Measurements from ENCODE around the gene EYA2.
"Not testable (repeated sequence)": the region's sequence is repeated elsewhere in the genome, so short reads cannot be mapped to it uniquely, and the experiment has no call there.

EYA2 gene

GRCh38 chr20:46915575-46916257, 21.1 kb downstream of the EYA2 start:
- FAIRE-seq, result no peak
- TF ChIP-seq CTCF (IDR thresholded peaks at IDR 0.05; ENCODE audit: insufficient read depth, missing control alignments), result no peak
- no peak for DNase-seq (ENCODE audit: insufficient read length, low spot score)

DNA sequence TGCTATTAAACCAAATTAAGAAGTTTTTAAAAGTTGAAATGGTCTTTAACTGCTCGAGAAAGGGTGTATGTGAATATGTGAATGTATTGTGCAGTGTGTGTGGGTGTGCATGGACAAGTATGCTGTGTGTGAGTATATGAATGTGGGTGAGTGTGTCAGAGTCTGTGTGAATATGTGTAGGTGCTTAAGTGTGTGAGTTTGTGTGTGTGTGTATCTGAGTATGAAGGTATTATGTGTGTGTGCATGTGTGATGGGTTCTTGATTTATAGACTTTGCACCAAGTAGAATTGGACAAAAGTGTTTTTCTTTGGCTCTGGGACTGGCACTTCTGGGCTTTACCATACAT, 21.6 kb downstream of the EYA2 start:
- DNase-seq (ENCODE audit: insufficient read length, low spot score) (no peak), FAIRE-seq (no peak)
- TF ChIP-seq CTCF (IDR thresholded peaks at IDR 0.05; ENCODE audit: insufficient read depth, missing control alignments), result no peak

DNA sequence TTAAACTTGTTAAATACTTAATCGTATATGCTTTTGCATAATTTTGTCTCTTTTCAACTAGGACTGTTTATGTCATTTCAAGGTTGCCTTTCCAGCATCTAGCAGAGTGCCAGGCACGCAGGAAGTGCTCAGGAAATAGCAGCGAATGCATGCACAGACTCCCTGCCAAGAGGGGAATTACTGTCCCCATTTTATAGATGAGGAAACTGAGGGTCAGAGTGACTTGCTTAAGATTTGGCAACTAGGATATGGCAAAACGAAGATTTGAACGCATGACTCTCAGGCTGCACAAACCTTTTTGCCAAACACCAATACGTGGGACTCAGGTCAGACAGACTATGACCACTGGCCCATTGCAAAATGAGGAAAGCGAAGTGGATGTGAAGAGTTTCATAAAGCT, 22.5 kb downstream of the EYA2 start:
- TF ChIP-seq CTCF (IDR thresholded peaks at IDR 0.05; ENCODE audit: insufficient read depth, missing control alignments), result no peak
- no peak for FAIRE-seq
- no peak for DNase-seq (ENCODE audit: insufficient read length, low spot score)

DNA sequence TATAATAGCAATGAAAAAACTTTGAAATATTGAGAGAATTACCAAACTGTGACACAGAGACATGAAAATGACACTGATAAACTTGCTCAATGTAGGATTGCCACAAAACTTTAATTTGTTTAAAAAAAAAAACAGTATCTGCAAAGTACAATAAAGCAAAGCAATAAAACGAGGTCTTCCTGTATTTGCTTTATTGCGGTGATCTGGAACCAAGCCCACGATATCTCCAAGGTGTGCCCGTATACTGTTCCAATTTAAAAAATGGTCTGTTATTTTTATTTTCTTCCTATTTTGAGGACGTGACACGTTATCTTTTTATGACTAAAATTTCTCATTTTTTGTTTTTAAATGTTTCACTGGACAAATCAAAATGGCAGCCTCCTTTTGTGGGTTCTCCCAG, 25.5 kb downstream of the EYA2 start:
- FAIRE-seq (no peak), DNase-seq (ENCODE audit: insufficient read length, low spot score) (no peak)
- TF ChIP-seq CTCF (IDR thresholded peaks at IDR 0.05; ENCODE audit: insufficient read depth, missing control alignments), result no peak

- not testable (repeated sequence) for FAIRE-seq; DNase-seq (ENCODE audit: insufficient read length, low spot score)
Observed at GRCh38 chr20:46922841-46923240, 28.2 kb downstream of the EYA2 start.

DNA sequence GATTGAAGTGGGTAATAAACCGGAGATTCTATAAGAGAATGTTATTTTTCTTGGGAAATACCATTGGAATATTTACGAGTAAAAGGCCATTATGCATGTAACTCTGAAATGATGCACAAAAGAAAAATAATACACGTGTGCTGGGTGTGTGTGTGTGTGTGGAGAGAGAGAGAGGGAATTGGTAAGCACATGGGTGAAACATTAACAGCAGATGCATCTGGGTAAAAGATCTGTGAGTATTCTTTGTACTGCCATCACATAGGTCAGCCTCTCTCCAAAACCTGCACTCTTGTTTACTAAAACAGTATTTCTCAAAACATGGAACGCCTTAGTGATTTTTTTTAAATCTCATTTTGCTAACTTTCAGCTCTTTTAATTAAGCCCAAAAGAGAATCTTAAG, 28.9 kb downstream of the EYA2 start:
- DNase-seq (ENCODE audit: insufficient read length, low spot score), result no peak
- TF ChIP-seq CTCF (IDR thresholded peaks at IDR 0.05; ENCODE audit: insufficient read depth, missing control alignments), result no peak
- FAIRE-seq, result no peak

GRCh38 chr20:46928580-46929132, 34.0 kb downstream of the EYA2 start:
- DNase-seq (ENCODE audit: insufficient read length, low spot score) (no peak), FAIRE-seq (no peak)
- no peak for TF ChIP-seq CTCF (IDR thresholded peaks at IDR 0.05; ENCODE audit: insufficient read depth, missing control alignments)
